HS-5 (cell line): ENCODE data around the gene ACAN.
A peak's percentile ranks its signal among the peaks of the same experiment; 100 is the strongest.

Source experiments
- DNase-seq: peaks from one replicate; pipeline ENCODE4 v3.0.0-alpha.2; 2012; ENCODE audit warnings: low read depth

ACAN gene

GRCh38 chr15:88878720-88879184 lies 75.5 kb downstream of the ACAN start:
- no peak for DNase-seq

- DNase-seq: no peak
These were observed 77.9 kb downstream of the ACAN start for GRCh38 chr15:88880944-88881740.

GRCh38 chr15:88881775-88882174 lies 78.5 kb downstream of the ACAN start:
- DNase-seq: no peak

GRCh38 chr15:88882785-88883184 lies 79.5 kb downstream of the ACAN start:
- peak; percentile 19 for DNase-seq

GRCh38 chr15:88887068-88887580 lies 83.9 kb downstream of the ACAN start:
- DNase-seq: no peak

GRCh38 chr15:88888719-88889118 lies 85.5 kb downstream of the ACAN start:
- no peak for DNase-seq

- DNase-seq: no peak
These were observed 87.3 kb downstream of the ACAN start for GRCh38 chr15:88890495-88890894.

GRCh38 chr15:88891540-88892254 lies 88.5 kb downstream of the ACAN start:
- DNase-seq: no peak

- no peak for DNase-seq
These were observed 91.1 kb downstream of the ACAN start for GRCh38 chr15:88894348-88894818.

- DNase-seq: no peak
These were observed 91.9 kb downstream of the ACAN start, which contains the start of gene HAPLN3 for GRCh38 chr15:88894819-88895767. Gene HAPLN3, minus strand, starts transcription at chr15:88895544. Its CDS starts 8,246 bp downstream, at chr15:88887298.

GRCh38 chr15:88896333-88897033 lies 93.2 kb downstream of the ACAN start:
- no peak for DNase-seq

GRCh38 chr15:88897142-88897455 lies 93.9 kb downstream of the ACAN start:
- no peak for DNase-seq

GRCh38 chr15:88897456-88898194 lies 94.4 kb downstream of the ACAN start:
- DNase-seq: peak; percentile 50

- no peak for DNase-seq
These were observed 95.5 kb downstream of the ACAN start for GRCh38 chr15:88898736-88899135.

GRCh38 chr15:88899251-88899650 lies 96.0 kb downstream of the ACAN start:
- no peak for DNase-seq

- DNase-seq: no peak
These were observed 97.2 kb downstream of the ACAN start for GRCh38 chr15:88900309-88900981.

- no peak for DNase-seq
These were observed 97.8 kb downstream of the ACAN start for GRCh38 chr15:88900982-88901418.

- DNase-seq: no peak
These were observed 98.4 kb downstream of the ACAN start for GRCh38 chr15:88901508-88902220.

GRCh38 chr15:88902221-88902835 lies 99.1 kb downstream of the ACAN start:
- DNase-seq: no peak
